Hepatocyte (in vitro differentiated cells): ENCODE results near the gene ASCC2.

Source experiments
- EZH2 ChIP-seq: fragments of 200-600 bp; sonication (generic); IDR thresholded peaks from 2 replicates; pipeline ENCODE4 v1.6.1; 2016; ENCODE audit warnings: antibody characterized with exemption, mild to moderate bottlenecking, borderline replicate concordance
- EZH2phosphoT487 ChIP-seq: fragments of 200-600 bp; sonication (generic); IDR thresholded peaks from one replicate; pipeline ENCODE4 v1.6.1; 2018; ENCODE audit warnings: antibody characterized with exemption, mild to moderate bottlenecking, low read depth, moderate library complexity; ENCODE audit not compliant: unreplicated experiment, severe bottlenecking
- TF ChIP-seq, protein P1 (sequence below): fragments of 200-600 bp; sonication (generic); IDR thresholded peaks from 2 replicates; pipeline ENCODE4 v1.5.1; 2016; ENCODE audit warnings: antibody characterized with exemption, mild to moderate bottlenecking; ENCODE audit not compliant: poor library complexity

DNA sequence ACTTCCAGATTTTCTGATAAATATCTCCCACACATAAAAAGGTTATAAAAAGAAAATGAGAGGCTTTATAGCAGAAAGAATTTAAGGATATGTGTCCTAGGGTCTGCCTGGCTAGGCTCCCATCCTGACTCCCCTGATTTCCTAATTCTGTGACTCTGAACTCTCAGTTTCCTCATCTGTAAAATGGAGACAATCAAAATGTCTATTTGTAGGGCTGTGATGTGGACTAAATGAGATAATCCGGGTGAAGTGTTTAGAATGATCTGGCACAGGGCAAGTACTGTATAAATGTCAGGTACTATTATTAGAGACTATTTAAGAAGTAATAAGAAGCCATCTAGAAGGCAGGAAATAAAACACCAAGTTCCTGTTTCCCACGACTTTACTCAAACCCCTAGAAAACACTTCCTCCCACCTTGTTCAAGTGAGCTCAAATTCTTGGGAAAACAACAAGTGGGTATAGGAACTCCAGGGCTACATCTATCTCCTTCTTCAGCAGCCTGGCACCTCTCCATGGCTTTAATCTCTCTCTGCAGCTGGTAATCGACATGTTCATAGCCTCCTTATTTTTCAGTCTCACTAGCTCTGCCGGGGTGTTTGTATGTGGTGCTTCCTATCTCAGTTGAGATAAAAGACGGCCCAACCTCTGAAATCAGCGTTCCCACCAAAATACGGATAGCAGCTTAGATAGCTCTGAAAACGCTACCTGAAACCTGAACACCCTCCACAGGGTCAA lies 6.7 kb downstream of the ASCC2 start:
- TF ChIP-seq EZH2 (no peak), EZH2phosphoT487 (no peak)
- TF ChIP-seq, protein P1, sequence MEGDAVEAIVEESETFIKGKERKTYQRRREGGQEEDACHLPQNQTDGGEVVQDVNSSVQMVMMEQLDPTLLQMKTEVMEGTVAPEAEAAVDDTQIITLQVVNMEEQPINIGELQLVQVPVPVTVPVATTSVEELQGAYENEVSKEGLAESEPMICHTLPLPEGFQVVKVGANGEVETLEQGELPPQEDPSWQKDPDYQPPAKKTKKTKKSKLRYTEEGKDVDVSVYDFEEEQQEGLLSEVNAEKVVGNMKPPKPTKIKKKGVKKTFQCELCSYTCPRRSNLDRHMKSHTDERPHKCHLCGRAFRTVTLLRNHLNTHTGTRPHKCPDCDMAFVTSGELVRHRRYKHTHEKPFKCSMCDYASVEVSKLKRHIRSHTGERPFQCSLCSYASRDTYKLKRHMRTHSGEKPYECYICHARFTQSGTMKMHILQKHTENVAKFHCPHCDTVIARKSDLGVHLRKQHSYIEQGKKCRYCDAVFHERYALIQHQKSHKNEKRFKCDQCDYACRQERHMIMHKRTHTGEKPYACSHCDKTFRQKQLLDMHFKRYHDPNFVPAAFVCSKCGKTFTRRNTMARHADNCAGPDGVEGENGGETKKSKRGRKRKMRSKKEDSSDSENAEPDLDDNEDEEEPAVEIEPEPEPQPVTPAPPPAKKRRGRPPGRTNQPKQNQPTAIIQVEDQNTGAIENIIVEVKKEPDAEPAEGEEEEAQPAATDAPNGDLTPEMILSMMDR = no peak
